Hindlimb muscle (tissue), 1 donor: ENCODE data around the gene ASCL5. TPM values are rescaled to one million over a fixed set of nuclear protein-coding genes. Genes with fewer than 3 reads are reported as not detected.

Experiments
- DNase-seq: peaks from one replicate; pipeline ENCODE4 v3.0.0-alpha.2; 2013
- polyA plus RNA-seq: library from polyadenylated mRNA; unstranded; fragments of 120-200 nt; gene quantifications from one replicate; pipeline ENCODE4 v1.2.1, GENCODE V29; 2013; ENCODE audit not compliant: insufficient read length

The ASCL5 gene
- polyA plus RNA-seq, 1 donor, result 0.70 TPM

GRCh38 chr1:201136355-201137023, 9.5 kb upstream of the ASCL5 start:
- DNase-seq, result no peak

- no peak for DNase-seq
These were observed 7.4 kb upstream of the ASCL5 start for GRCh38 chr1:201134405-201134804.

- DNase-seq, result no peak
These were observed 4.4 kb upstream of the ASCL5 start for GRCh38 chr1:201131398-201131797.

- DNase-seq, result no peak
These were observed 2.0 kb upstream of the ASCL5 start for GRCh38 chr1:201128962-201129361.

GRCh38 chr1:201128476-201128875, 1.5 kb upstream of the ASCL5 start:
- DNase-seq, result no peak

GRCh38 chr1:201127755-201128455, 921 bp upstream of the ASCL5 start:
- no peak for DNase-seq

GRCh38 chr1:201126463-201126831, 537 bp downstream of the ASCL5 start:
- no peak for DNase-seq

- no peak for DNase-seq
These were observed 1.2 kb downstream of the ASCL5 start for GRCh38 chr1:201125800-201126199.

GRCh38 chr1:201125019-201125418, 2.0 kb downstream of the ASCL5 start:
- no peak for DNase-seq

- DNase-seq, result no peak
These were observed 3.1 kb downstream of the ASCL5 start for GRCh38 chr1:201123866-201124265.

GRCh38 chr1:201122321-201122957, 4.5 kb downstream of the ASCL5 start:
- no peak for DNase-seq

- DNase-seq, result no peak
These were observed 7.5 kb downstream of the ASCL5 start for GRCh38 chr1:201119206-201120197.

GRCh38 chr1:201116091-201116490, 10.9 kb downstream of the ASCL5 start:
- DNase-seq, result no peak

- no peak for DNase-seq
These were observed 11.5 kb downstream of the ASCL5 start for GRCh38 chr1:201115390-201115937.

- peak; percentile 90 for DNase-seq
These were observed 12.5 kb downstream of the ASCL5 start for GRCh38 chr1:201114245-201115131.

- DNase-seq, result no peak
These were observed 13.3 kb downstream of the ASCL5 start for GRCh38 chr1:201113451-201114244.

GRCh38 chr1:201112926-201113325, 14.1 kb downstream of the ASCL5 start:
- no peak for DNase-seq

GRCh38 chr1:201112173-201112731, 14.7 kb downstream of the ASCL5 start, which contains the start of gene CACNA1S:
TSS of gene CACNA1S (minus strand) at chr1:201112426. CDS start at chr1:201112339, 87 bp downstream.
- no peak for DNase-seq

GRCh38 chr1:201111672-201112071, 15.3 kb downstream of the ASCL5 start:
- no peak for DNase-seq

- no peak for DNase-seq
These were observed 15.8 kb downstream of the ASCL5 start for GRCh38 chr1:201111156-201111555.
